Panc1 (cell line): ENCODE data around the gene UBA1. TPM values are rescaled to one million over a fixed set of nuclear protein-coding genes. Genes with fewer than 3 reads are reported as not detected.

Experiments
- ATAC-seq: fragments of 200-7000 bp; cut with Tn5 transposase; 2 replicates; pipeline ENCODE4 v1.9.1; 2020; ENCODE audit warnings: mild to moderate bottlenecking, moderate library complexity
- BruUV-seq: library from RNA; stranded (reverse); fragments of 400-500 nt; replicated peaks from 2 replicates; lab custom pipeline; 2021; lab: Mats Ljungman, UMichigan
- CTCF ChIA-PET: fragments of 300-600 bp; sonication (Branson Sonifier 250); formaldehyde crosslinking; loops from one replicate; lab custom pipeline; 2022; ENCODE audit warnings: antibody characterized with exemption; lab: Charles Lee
- POLR2A ChIA-PET: fragments of 300-600 bp; sonication (Branson Sonifier 250); formaldehyde crosslinking; loops from one replicate; lab custom pipeline; 2022; ENCODE audit warnings: antibody characterized with exemption; lab: Charles Lee
- DNase-seq: peaks from one replicate; pipeline ENCODE4 v3.0.0-alpha.2; 2010; ENCODE audit warnings: low read depth, low spot score
- H3K27ac ChIP-seq: 2 replicates; pipeline ENCODE4 v1.5.1; 2011; ENCODE audit warnings: mild to moderate bottlenecking, low read length, inconsistent platforms
- H3K27me3 ChIP-seq: fragments of 200-500 bp; sonication (Bioruptor generic); 2 replicates; pipeline ENCODE4 v1.6.0; 2014; ENCODE audit warnings: low read length, inconsistent platforms; ENCODE audit not compliant: control insufficient read depth, insufficient read depth
- H3K36me3 ChIP-seq: fragments of 200-500 bp; sonication (Bioruptor generic); 2 replicates; pipeline ENCODE4 v1.5.1; 2014; ENCODE audit warnings: inconsistent platforms, mild to moderate bottlenecking, low read length, moderate library complexity; ENCODE audit not compliant: control insufficient read depth, insufficient read depth
- H3K4me1 ChIP-seq: 2 replicates; pipeline ENCODE4 v1.5.1; 2011; ENCODE audit warnings: inconsistent platforms, mild to moderate bottlenecking, low read length, moderate library complexity; ENCODE audit not compliant: control insufficient read depth, insufficient read depth
- H3K4me3 ChIP-seq, 2 experiments: 2 replicates each; pipeline ENCODE4 v1.5.1; 2011 to 2012; ENCODE audit warnings: low read depth in 2 of 2, low read length in 2 of 2, mild to moderate bottlenecking in 2 of 2, inconsistent platforms in 1 of 2, moderate library complexity in 1 of 2
- H3K9me3 ChIP-seq: fragments of 200-500 bp; sonication (Bioruptor generic); 2 replicates; pipeline ENCODE4 v1.5.1; 2014; ENCODE audit warnings: low read depth, mild to moderate bottlenecking, inconsistent platforms, low read length, moderate library complexity; ENCODE audit not compliant: control insufficient read depth, insufficient read depth
- POLR2AphosphoS5 ChIP-seq: IDR thresholded peaks from 2 replicates; pipeline ENCODE4 v1.6.1; 2012; ENCODE audit warnings: mild to moderate bottlenecking, low read depth, low read length, moderate library complexity
- SIN3A ChIP-seq: IDR thresholded peaks from 2 replicates; pipeline ENCODE4 v1.6.1; 2012; ENCODE audit warnings: low read depth, mild to moderate bottlenecking, low read length, moderate library complexity, borderline replicate concordance; ENCODE audit not compliant: insufficient read depth
- TCF7L2 ChIP-seq: IDR thresholded peaks from 2 replicates; pipeline ENCODE4 v1.6.1; 2011; ENCODE audit warnings: mild to moderate bottlenecking, low read depth, low read length, inconsistent platforms
- in situ Hi-C: cut with HindIII; loops from 2 replicates; pipeline ENCODE4 v1.10.0; 2016; ENCODE audit warnings: low sequenced_read_pairs, low pct_unique_long_range_greater_than_20kb
- intact Hi-C: fragments of 100-400 bp; cut with micrococcal nuclease; formaldehyde crosslinking; loops from one replicate; pipeline ENCODE4 v1.10.0; 2022; ENCODE audit not compliant: unreplicated experiment
- total RNA-seq: library from RNA; stranded (reverse); gene quantifications from one replicate; pipeline ENCODE4 v1.2.1, GENCODE V29; 2021; ENCODE audit not compliant: unreplicated experiment
- TF ChIP-seq, protein P1 (sequence below), 2 experiments: IDR thresholded peaks; 2 replicates each; pipeline ENCODE4 v1.6.1; 2011 to 2012; ENCODE audit warnings: low read depth in 2 of 2, control low read depth in 1 of 2, low read length in 1 of 2, mild to moderate bottlenecking in 1 of 2, moderate library complexity in 1 of 2; ENCODE audit not compliant: insufficient read depth in 1 of 2
- TF ChIP-seq, protein P2 (sequence below): fragments of 450-650 bp; IDR thresholded peaks from 2 replicates; pipeline ENCODE4 v1.5.1; 2017; ENCODE audit warnings: mild to moderate bottlenecking

UBA1 gene
- total RNA-seq, 1 experiment from 2014 or later, result 302 TPM

DNA sequence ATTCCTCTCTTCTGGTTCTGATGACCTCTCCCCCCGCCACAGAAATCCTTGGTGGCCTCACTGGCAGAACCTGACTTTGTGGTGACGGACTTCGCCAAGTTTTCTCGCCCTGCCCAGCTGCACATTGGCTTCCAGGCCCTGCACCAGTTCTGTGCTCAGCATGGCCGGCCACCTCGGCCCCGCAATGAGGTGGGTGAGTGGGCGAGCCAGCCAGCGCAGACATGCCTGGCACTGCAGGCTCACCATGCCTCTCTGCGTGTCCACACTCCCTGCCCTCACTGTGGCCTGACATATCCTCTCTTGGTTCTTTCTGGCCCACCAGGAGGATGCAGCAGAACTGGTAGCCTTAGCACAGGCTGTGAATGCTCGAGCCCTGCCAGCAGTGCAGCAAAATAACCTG lies 8.7 kb downstream of the UBA1 start:
- BruUV-seq, result TSS peak; percentile 2
- intact Hi-C loops (no loop called here), in situ Hi-C loops (no loop called here)
- POLR2A ChIA-PET, result no interaction called here
- no peak overlapping the region for H3K4me3 ChIP-seq
- H3K9me3 ChIP-seq, result no peaks in the 10 kb centered on the region
- H3K27me3 ChIP-seq, result no peaks in the 10 kb centered on the region
- peaks cover 26% of the 10 kb centered on the region for H3K36me3 ChIP-seq
- TF ChIP-seq POLR2AphosphoS5, result no peak
- TF ChIP-seq, protein P1, sequence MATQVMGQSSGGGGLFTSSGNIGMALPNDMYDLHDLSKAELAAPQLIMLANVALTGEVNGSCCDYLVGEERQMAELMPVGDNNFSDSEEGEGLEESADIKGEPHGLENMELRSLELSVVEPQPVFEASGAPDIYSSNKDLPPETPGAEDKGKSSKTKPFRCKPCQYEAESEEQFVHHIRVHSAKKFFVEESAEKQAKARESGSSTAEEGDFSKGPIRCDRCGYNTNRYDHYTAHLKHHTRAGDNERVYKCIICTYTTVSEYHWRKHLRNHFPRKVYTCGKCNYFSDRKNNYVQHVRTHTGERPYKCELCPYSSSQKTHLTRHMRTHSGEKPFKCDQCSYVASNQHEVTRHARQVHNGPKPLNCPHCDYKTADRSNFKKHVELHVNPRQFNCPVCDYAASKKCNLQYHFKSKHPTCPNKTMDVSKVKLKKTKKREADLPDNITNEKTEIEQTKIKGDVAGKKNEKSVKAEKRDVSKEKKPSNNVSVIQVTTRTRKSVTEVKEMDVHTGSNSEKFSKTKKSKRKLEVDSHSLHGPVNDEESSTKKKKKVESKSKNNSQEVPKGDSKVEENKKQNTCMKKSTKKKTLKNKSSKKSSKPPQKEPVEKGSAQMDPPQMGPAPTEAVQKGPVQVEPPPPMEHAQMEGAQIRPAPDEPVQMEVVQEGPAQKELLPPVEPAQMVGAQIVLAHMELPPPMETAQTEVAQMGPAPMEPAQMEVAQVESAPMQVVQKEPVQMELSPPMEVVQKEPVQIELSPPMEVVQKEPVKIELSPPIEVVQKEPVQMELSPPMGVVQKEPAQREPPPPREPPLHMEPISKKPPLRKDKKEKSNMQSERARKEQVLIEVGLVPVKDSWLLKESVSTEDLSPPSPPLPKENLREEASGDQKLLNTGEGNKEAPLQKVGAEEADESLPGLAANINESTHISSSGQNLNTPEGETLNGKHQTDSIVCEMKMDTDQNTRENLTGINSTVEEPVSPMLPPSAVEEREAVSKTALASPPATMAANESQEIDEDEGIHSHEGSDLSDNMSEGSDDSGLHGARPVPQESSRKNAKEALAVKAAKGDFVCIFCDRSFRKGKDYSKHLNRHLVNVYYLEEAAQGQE (IDR thresholded peaks at IDR 0.05; ENCODE audit: insufficient read depth in 1 of 2, low read depth in 2 of 2, low read length in 1 of 2), result no peak
- TF ChIP-seq, protein P2, sequence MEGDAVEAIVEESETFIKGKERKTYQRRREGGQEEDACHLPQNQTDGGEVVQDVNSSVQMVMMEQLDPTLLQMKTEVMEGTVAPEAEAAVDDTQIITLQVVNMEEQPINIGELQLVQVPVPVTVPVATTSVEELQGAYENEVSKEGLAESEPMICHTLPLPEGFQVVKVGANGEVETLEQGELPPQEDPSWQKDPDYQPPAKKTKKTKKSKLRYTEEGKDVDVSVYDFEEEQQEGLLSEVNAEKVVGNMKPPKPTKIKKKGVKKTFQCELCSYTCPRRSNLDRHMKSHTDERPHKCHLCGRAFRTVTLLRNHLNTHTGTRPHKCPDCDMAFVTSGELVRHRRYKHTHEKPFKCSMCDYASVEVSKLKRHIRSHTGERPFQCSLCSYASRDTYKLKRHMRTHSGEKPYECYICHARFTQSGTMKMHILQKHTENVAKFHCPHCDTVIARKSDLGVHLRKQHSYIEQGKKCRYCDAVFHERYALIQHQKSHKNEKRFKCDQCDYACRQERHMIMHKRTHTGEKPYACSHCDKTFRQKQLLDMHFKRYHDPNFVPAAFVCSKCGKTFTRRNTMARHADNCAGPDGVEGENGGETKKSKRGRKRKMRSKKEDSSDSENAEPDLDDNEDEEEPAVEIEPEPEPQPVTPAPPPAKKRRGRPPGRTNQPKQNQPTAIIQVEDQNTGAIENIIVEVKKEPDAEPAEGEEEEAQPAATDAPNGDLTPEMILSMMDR, result no peak
- no peak for TF ChIP-seq TCF7L2
- no peak for TF ChIP-seq SIN3A
- H3K4me1 ChIP-seq, result no peaks in the 10 kb centered on the region; the same call in none of the 2 replicates
- DNase-seq (no peak), ATAC-seq (no peak)
- CTCF ChIA-PET, result no interaction called here
- H3K27ac ChIP-seq, result no peak overlapping the region

DNA sequence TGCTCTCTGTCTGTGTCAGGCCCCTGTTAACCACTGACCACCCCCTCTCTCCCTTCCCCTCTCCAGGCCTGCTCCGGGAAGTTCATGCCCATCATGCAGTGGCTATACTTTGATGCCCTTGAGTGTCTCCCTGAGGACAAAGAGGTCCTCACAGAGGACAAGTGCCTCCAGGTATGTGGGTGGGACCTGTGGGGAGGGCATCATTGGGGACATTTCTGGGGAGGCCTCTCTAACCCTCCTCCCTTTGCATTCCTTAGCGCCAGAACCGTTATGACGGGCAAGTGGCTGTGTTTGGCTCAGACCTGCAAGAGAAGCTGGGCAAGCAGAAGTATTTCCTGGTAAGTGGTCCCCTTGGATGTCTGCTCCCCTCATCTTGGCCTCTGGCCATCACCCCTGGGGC lies 9.2 kb downstream of the UBA1 start:
- POLR2A ChIA-PET, result no interaction called here
- CTCF ChIA-PET, result no interaction called here
- peaks cover 23% of the 10 kb centered on the region for H3K36me3 ChIP-seq
- H3K4me3 ChIP-seq, result no peak overlapping the region
- intact Hi-C loops, result no loop called here
- DNase-seq (no peak), ATAC-seq (no peak)
- no peaks in the 10 kb centered on the region for H3K9me3 ChIP-seq
- in situ Hi-C loops, result no loop called here
- no TSS peak for BruUV-seq
- H3K4me1 ChIP-seq, result no peaks in the 10 kb centered on the region; the same call in 1 of the 2 replicates
- H3K27ac ChIP-seq, result no peak overlapping the region
- no peak for TF ChIP-seq SIN3A
- TF ChIP-seq POLR2AphosphoS5, result no peak
- TF ChIP-seq, protein P2, result no peak
- TF ChIP-seq TCF7L2, result no peak
- TF ChIP-seq, protein P1 (IDR thresholded peaks at IDR 0.05; ENCODE audit: insufficient read depth in 1 of 2, low read depth in 2 of 2, low read length in 1 of 2), result no peak
- H3K27me3 ChIP-seq, result no peaks in the 10 kb centered on the region
